Measurements from ENCODE around the gene SLC25A23.

SLC25A23 gene

GRCh38 chr19:6483235-6483634 lies 23.6 kb upstream of the SLC25A23 start:
- in situ Hi-C loops (cut with HindIII; ENCODE audit: low pct_ligation_motif_present, low pct_unique_long_range_greater_than_20kb, low sequenced_read_pairs) = no loop called here
- DNase-seq = no peak

DNA sequence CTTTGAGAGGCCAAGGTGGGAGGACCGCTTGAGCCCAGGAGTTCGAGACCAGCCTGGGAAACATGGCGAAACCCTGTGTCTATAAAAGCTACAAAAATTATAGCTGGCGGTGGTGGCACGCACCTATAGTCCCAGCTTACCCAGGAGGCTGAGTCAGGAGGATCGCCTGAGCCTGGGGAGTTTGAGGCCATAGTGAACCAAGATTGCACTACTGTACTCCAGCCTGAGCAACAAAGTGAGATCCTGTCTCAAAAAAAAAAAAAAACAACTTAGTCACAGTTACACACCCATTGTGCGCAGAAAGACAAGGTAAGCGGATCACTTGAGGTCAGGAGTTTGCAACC lies 22.7 kb upstream of the SLC25A23 start:
- in situ Hi-C loops (cut with HindIII; ENCODE audit: low pct_ligation_motif_present, low pct_unique_long_range_greater_than_20kb, low sequenced_read_pairs) = no loop called here
- no peak for DNase-seq

DNA sequence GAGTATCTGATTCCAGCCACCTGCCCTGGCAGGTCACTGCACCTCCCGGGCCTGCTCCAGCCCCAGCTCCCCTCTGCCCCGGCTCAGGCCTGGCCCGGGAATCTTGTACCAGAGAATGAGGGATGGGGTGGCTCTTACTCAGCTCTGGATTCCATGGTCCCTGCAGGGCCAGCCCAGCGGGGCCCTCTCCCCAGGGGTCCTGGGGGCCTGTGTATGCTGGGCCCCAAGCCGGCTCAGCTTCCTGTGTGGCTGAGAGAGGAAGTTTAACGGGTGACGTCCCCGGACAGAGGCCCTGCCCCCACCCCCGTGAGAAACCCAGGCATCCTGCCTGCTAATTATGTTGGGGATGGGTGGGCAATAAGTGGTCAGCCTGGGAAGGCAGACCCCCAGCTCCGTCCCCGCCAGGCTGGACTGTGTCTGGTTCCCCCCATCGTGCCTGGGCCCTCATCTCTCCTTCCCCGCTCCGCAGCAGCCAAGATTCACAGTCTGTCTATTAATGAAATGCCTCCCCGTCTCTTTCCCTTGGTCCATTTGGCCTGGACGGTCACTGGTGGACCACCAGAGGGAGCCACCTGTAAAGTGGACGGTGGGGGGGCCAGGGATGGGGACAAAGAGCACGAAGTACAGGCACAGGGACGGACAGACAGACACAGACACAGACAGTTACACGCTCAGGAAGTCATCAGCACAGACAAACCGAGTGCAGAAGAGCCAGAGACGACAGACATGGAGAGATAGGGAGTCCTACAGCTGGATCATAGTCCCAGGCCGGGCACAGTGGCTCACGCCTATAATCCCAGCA lies 22.1 kb upstream of the SLC25A23 start, which contains the start of gene DENND1C:
Gene DENND1C, minus strand, starts transcription at position 247 of the 802 bp plus-strand sequence. Its CDS starts 92 bp downstream, at position 155.
- in situ Hi-C loops (cut with HindIII; ENCODE audit: low pct_ligation_motif_present, low pct_unique_long_range_greater_than_20kb, low sequenced_read_pairs) = no loop called here
- peak; percentile 39 for DNase-seq

- in situ Hi-C loops (cut with HindIII; ENCODE audit: low pct_ligation_motif_present, low pct_unique_long_range_greater_than_20kb, low sequenced_read_pairs) = no loop called here
- no peak for DNase-seq
These were observed 21.3 kb upstream of the SLC25A23 start for GRCh38 chr19:6480848-6481415.

- in situ Hi-C loops (cut with HindIII; ENCODE audit: low pct_ligation_motif_present, low pct_unique_long_range_greater_than_20kb, low sequenced_read_pairs) = no loop called here
- no peak for DNase-seq
These were observed 20.3 kb upstream of the SLC25A23 start for GRCh38 chr19:6479836-6480398.

- in situ Hi-C loops (cut with HindIII; ENCODE audit: low pct_ligation_motif_present, low pct_unique_long_range_greater_than_20kb, low sequenced_read_pairs) = no loop called here
- no peak for DNase-seq
These were observed 19.2 kb upstream of the SLC25A23 start for GRCh38 chr19:6478815-6479214.

- in situ Hi-C loops (cut with HindIII; ENCODE audit: low pct_ligation_motif_present, low pct_unique_long_range_greater_than_20kb, low sequenced_read_pairs) = no loop called here
These were observed 17.4 kb upstream of the SLC25A23 start for GRCh38 chr19:6476896-6477431.

DNA sequence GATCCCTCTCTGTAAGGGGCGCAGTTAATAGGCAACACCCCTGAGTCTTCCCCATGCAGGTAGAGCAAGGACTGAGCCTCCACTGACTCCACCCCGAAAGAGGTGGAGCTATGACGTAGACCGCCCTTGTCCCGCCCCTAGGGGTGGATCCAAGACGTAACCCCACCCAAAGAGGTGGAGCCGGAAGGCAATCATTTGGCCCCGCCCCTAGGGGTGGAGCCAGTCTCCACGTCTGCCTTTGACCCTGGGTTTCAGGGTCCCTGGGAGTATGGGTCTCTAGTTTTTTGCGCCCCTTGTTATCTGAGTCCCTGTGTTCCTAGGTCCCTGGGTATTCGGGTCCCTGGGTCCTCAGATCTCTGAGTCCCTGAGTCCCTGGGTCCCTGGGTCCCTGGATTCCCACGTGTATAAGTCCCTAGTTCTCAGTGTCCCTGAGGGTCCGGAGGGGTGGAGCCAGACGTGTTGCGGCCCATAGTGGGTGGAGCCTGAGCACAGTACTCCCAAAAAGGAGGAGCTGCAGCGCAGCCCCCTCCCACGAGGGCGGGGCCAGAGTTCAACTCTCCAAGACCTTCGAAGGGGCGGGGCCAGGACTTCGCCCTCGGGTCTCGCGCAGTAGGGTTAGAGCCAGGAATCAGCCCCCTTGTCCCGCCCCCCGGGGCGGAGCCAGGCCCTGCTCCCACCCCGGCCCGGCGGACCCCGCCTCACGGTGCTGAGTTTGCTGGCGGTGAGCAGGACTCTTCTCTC lies 16.7 kb upstream of the SLC25A23 start:
- DNase-seq = peak; percentile 82
- in situ Hi-C loops (cut with HindIII; ENCODE audit: low pct_ligation_motif_present, low pct_unique_long_range_greater_than_20kb, low sequenced_read_pairs) = no loop called here

More at GRCh38 chr19:6476896-6477431, 17.4 kb upstream of the SLC25A23 start:
- DNase-seq = no peak

GRCh38 chr19:6475321-6476108 lies 15.9 kb upstream of the SLC25A23 start:
- in situ Hi-C loops (cut with HindIII; ENCODE audit: low pct_ligation_motif_present, low pct_unique_long_range_greater_than_20kb, low sequenced_read_pairs) = no loop called here
- DNase-seq = no peak

DNA sequence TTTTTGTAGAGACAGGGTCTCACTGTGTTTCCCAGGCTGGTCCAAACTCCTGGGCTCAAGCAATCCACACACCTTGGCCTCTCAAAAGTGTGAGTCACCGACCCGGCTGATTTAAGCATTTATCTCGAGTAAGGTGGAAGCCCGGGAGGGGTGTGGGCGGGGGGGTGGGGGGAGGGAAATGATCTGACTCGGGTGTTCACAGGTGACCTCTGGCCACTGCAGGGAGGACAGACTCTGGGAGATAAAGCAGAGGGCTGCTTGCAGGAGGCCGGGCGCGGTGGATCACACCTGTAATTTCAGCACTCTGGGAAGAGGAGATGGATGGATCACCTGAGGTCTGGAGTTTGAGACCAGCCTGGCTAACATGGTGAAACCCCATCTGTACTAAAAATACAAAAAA lies 14.1 kb upstream of the SLC25A23 start:
- no peak for DNase-seq
- in situ Hi-C loops (cut with HindIII; ENCODE audit: low pct_ligation_motif_present, low pct_unique_long_range_greater_than_20kb, low sequenced_read_pairs) = no loop called here

DNA sequence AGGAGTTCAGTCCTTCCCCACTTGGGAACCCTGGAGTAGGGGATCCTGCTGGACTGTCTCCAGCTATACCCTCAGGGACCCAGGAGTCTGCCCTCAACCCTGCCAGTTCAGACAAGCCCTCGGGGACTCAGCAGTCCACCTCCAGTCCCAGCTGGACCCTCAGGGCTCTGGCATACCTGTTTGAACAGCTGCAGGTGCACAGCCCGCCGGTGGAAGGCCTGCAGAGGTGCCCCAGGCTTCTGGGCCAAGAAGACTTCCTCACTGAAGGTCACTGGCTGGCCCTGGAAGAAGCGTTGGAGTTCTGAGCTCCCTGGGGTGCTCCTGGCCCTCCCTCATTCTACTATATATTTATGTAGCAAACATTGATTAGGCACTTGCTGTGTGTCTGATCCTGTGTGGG lies 13.1 kb upstream of the SLC25A23 start:
- no peak for DNase-seq
- in situ Hi-C loops (cut with HindIII; ENCODE audit: low pct_ligation_motif_present, low pct_unique_long_range_greater_than_20kb, low sequenced_read_pairs) = no loop called here

GRCh38 chr19:6471076-6471475 lies 11.5 kb upstream of the SLC25A23 start:
- in situ Hi-C loops (cut with HindIII; ENCODE audit: low pct_ligation_motif_present, low pct_unique_long_range_greater_than_20kb, low sequenced_read_pairs) = no loop called here

DNA sequence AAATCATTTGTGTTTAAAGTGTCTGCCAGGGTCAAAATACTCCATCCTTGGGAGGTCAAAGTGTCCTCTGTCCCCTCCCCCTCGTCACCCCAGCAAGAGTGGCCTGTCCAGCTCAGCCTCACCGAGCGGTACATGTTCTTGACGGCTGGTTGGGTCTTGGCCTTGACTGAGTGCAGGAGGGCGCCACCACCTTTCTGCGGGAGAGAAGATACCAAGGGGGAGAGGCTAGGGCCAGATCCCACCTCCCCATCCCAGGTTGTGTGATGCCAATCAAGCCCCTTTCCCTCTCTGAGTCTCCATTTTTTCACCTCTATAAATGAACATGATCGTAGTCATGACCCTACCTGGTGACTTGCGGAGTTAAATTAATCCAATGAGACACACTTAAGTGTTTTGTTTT lies 10.6 kb upstream of the SLC25A23 start:
- DNase-seq = no peak
- in situ Hi-C loops (cut with HindIII; ENCODE audit: low pct_ligation_motif_present, low pct_unique_long_range_greater_than_20kb, low sequenced_read_pairs) = no loop called here

More at GRCh38 chr19:6471076-6471475, 11.5 kb upstream of the SLC25A23 start:
- DNase-seq = no peak

- in situ Hi-C loops (cut with HindIII; ENCODE audit: low pct_ligation_motif_present, low pct_unique_long_range_greater_than_20kb, low sequenced_read_pairs) = no loop called here
- DNase-seq = no peak
These were observed 7.8 kb upstream of the SLC25A23 start for GRCh38 chr19:6467384-6467783.

- in situ Hi-C loops (cut with HindIII; ENCODE audit: low pct_ligation_motif_present, low pct_unique_long_range_greater_than_20kb, low sequenced_read_pairs) = no loop called here
- no peak for DNase-seq
These were observed 7.1 kb upstream of the SLC25A23 start for GRCh38 chr19:6466526-6467248.

DNA sequence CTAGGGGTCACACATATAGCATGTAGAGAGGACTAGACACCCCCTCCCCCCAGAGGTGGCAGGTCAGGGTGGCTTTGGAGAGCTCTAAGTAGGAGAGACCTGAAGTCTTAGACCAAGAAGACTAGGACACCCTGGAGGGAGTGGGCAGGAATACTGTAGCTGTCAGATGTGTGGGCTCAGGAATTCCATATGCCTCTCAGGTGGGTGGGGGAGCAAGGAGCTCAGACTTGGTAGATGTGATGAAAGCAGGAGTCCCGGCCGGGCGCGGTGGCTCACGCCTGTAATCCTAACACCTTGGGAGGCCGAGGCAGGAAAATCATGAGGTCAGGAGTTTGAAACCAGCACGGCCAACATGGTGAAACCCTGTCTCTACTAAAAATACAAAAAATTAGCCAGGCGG lies 6.1 kb upstream of the SLC25A23 start:
- DNase-seq = no peak
- in situ Hi-C loops (cut with HindIII; ENCODE audit: low pct_ligation_motif_present, low pct_unique_long_range_greater_than_20kb, low sequenced_read_pairs) = no loop called here

DNA sequence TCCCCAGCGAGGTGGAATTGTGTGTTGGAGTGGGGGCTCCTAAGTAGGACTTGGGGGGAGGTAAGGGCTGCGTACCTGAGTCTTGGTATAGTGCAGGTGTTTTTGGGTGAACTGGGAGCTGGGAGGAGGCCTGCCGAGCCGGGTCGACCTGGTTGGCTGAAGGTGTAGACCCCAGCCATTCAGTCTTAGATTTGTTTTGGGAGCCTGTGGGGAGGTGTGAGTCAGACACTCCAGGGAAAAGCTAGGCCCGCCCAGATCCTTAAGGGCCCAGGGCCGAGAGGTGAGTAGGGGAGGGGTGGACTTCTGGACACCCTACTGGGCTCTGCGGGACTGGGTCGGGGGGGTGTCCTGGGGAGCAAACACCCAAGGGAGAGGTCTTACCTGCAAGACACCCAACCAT lies 5.4 kb upstream of the SLC25A23 start:
- DNase-seq = peak; percentile 30
- in situ Hi-C loops (cut with HindIII; ENCODE audit: low pct_ligation_motif_present, low pct_unique_long_range_greater_than_20kb, low sequenced_read_pairs) = no loop called here

Data from ACHN (cell line).